ENCODE measurements around the gene WEE1. TPM values are rescaled to one million over a fixed set of nuclear protein-coding genes. Genes with fewer than 3 reads are reported as not detected.

Gene WEE1
- total RNA-seq, 4 donors from 2014 or later, result 19.2 to 32.4 (median 22.2) TPM

GRCh38 chr11:9624448-9624847 is 51.0 kb downstream of the WEE1 start:
- peaks cover 0 to 5% (median 2%) of the 10 kb centered on the region in 4 donors for H3K4me1 ChIP-seq
- no peaks in the 10 kb centered on the region for H3K27me3 ChIP-seq
- TF ChIP-seq POLR2A (IDR thresholded peaks at IDR 0.05) (no peak), EP300 (IDR thresholded peaks at IDR 0.05) (no peak), CTCF (IDR thresholded peaks at IDR 0.05) (no peak)
- no peak overlapping the region for H3K4me3 ChIP-seq
- DNase-seq (ENCODE audit: low spot score in 2 of 2), result no peak
- no peaks in the 10 kb centered on the region for H3K9me3 ChIP-seq
- no peak overlapping the region for H3K27ac ChIP-seq
- H3K36me3 ChIP-seq, result no peaks in the 10 kb centered on the region

GRCh38 chr11:9625162-9625561 is 51.7 kb downstream of the WEE1 start:
- H3K27me3 ChIP-seq, result no peaks in the 10 kb centered on the region
- H3K4me1 ChIP-seq, result peaks cover 0 to 5% (median 2%) of the 10 kb centered on the region in 4 donors
- no peak overlapping the region for H3K27ac ChIP-seq
- H3K4me3 ChIP-seq, result no peak overlapping the region
- TF ChIP-seq EP300 (IDR thresholded peaks at IDR 0.05), result no peak
- no peak for TF ChIP-seq POLR2A (IDR thresholded peaks at IDR 0.05)
- TF ChIP-seq CTCF (IDR thresholded peaks at IDR 0.05), result no peak
- H3K36me3 ChIP-seq, result no peaks in the 10 kb centered on the region
- WGBS, 2 donors, result 57 to 67% methylated on average over 6 of the region's 6 CpGs
- no peak for DNase-seq (ENCODE audit: low spot score in 2 of 2)
- H3K9me3 ChIP-seq, result no peaks in the 10 kb centered on the region

DNA sequence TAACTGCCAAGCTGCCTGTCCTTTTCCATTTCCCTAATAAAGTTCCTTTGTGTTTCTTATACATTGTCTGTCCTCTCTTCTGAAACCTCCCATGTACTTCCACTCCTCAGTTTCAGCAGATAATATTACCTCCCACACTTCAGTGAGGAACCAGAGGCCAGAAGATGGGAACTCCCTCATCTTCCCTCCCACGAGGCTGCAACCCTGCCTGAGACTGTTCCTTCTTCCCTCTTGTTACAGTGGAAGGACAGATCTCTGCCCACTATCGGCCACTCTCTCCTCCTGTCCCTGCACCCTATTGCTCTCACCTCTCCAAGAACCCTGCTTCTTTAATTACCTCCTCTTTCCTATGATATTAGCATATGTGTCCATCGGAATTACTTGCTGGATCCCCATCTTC is 52.3 kb downstream of the WEE1 start:
- WGBS, 2 donors, result 60 to 69% methylated on average over 3 of the region's 3 CpGs
- no peak for DNase-seq (ENCODE audit: low spot score in 2 of 2)
- H3K27me3 ChIP-seq, result no peaks in the 10 kb centered on the region
- no peak overlapping the region for H3K27ac ChIP-seq
- no peak overlapping the region for H3K4me3 ChIP-seq
- H3K4me1 ChIP-seq, result peaks cover 0 to 5% (median 2%) of the 10 kb centered on the region in 4 donors
- H3K36me3 ChIP-seq, result no peaks in the 10 kb centered on the region
- H3K9me3 ChIP-seq, result no peaks in the 10 kb centered on the region
- no peak for TF ChIP-seq CTCF (IDR thresholded peaks at IDR 0.05)
- TF ChIP-seq EP300 (IDR thresholded peaks at IDR 0.05), result no peak
- no peak for TF ChIP-seq POLR2A (IDR thresholded peaks at IDR 0.05)

- Histone ChIP-seq H3K4me3 (no peak overlapping the region), H3K9me3 (no peaks in the 10 kb centered on the region), H3K27me3 (no peaks in the 10 kb centered on the region), H3K36me3 (no peaks in the 10 kb centered on the region), H3K27ac (peak overlapping the region in 2 of 4 donors; percentile 0 to 21), H3K4me1 (peaks cover 0 to 5% (median 2%) of the 10 kb centered on the region in 4 donors)
- TF ChIP-seq CTCF (IDR thresholded peaks at IDR 0.05) (no peak), EP300 (IDR thresholded peaks at IDR 0.05) (peak in 1 of 2 donors; percentile 56), POLR2A (IDR thresholded peaks at IDR 0.05) (no peak)
- DNase-seq (ENCODE audit: low spot score in 2 of 2), result no peak
- 59 to 62% methylated on average over 12 of the region's 12 CpGs for WGBS, 2 donors
These were observed 53.3 kb downstream of the WEE1 start for GRCh38 chr11:9626496-9627394.

DNA sequence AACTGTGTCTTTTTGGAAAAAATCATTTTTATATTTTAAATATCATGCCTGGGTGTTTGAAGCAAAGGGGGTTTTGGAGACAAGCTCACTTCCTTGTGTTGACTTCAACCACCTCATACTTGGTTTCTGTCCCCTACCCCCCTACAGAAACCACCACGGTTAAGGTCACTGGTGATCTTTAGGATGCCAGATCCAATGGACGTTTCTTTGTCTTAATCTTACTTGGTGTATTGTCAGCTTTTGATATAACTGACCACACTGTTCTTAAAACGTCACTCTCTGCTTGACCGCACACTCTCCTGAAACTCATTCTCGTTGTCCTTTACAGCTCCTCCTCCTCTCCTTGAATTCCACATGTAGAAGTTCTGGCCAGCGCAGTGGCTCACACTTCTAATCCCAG is 55.6 kb downstream of the WEE1 start:
- TF ChIP-seq CTCF (IDR thresholded peaks at IDR 0.05) (no peak), EP300 (IDR thresholded peaks at IDR 0.05) (no peak), POLR2A (IDR thresholded peaks at IDR 0.05) (no peak)
- DNase-seq (ENCODE audit: low spot score in 2 of 2), result no peak
- 87 to 90% methylated on average over 6 of the region's 6 CpGs for WGBS, 2 donors

More for the DNA sequence above, 55.6 kb downstream of the WEE1 start:
- Histone ChIP-seq H3K36me3 (no peaks in the 10 kb centered on the region), H3K9me3 (peaks cover 0 to 8% (median 0%) of the 10 kb centered on the region in 4 donors), H3K27me3 (no peaks in the 10 kb centered on the region), H3K4me3 (no peak overlapping the region), H3K27ac (no peak overlapping the region), H3K4me1 (peaks cover 0 to 5% (median 2%) of the 10 kb centered on the region in 4 donors)
